K562 (cell line): ENCODE results near the gene SP6. TPM values are rescaled to one million over a fixed set of nuclear protein-coding genes. Genes with fewer than 3 reads are reported as not detected.
A peak's percentile ranks its signal among the peaks of the same experiment; 100 is the strongest.

Experiments
- CHD4 ChIP-seq: fragments of 200-600 bp; sonication (generic); IDR thresholded peaks from 3 replicates; pipeline ENCODE4 v1.6.1; 2012; ENCODE audit warnings: low read depth, mild to moderate bottlenecking, mixed read lengths, low read length, inconsistent platforms; ENCODE audit not compliant: insufficient read depth, insufficient replicate concordance, poor library complexity, severe bottlenecking
- CUX1 ChIP-seq: fragments of 200-800 bp; sonication (Bioruptor generic); IDR thresholded peaks from 2 replicates; pipeline ENCODE4 v1.6.1; 2016; ENCODE audit warnings: missing genetic modification characterization, missing compliant biosample characterization
- ETV5 ChIP-seq: sonication (generic); formaldehyde crosslinking; IDR thresholded peaks from 2 replicates; pipeline ENCODE4 v1.4.0; 2020; ENCODE audit warnings: low read depth, mild to moderate bottlenecking, missing genetic modification reagents
- NR2C1 ChIP-seq, 2 experiments: fragments of 450-650 bp; IDR thresholded peaks; 2 replicates each; pipeline ENCODE4 v1.6.1; 2017; ENCODE audit warnings: mild to moderate bottlenecking in 2 of 2, antibody characterized with exemption in 1 of 2, inconsistent platforms in 1 of 2, missing compliant biosample characterization in 1 of 2, missing genetic modification characterization in 1 of 2
- NR4A1 ChIP-seq, 2 experiments: fragments of 250-450 bp in 1 of 2; fragments of 450-650 bp in 1 of 2; sonication (Bioruptor Pico) in 1 of 2; IDR thresholded peaks; 2 replicates each; pipeline versions ENCODE4 v1.4.0 to v1.6.1; 2016 to 2020; ENCODE audit warnings: mild to moderate bottlenecking in 2 of 2, missing compliant biosample characterization in 1 of 2, missing genetic modification characterization in 1 of 2, moderate library complexity in 1 of 2
- PHB2 ChIP-seq: fragments of 450-650 bp; IDR thresholded peaks from 2 replicates; pipeline ENCODE4 v1.6.1; 2017; ENCODE audit warnings: low read depth
- PYGO2 ChIP-seq: fragments of 450-650 bp; IDR thresholded peaks from 2 replicates; pipeline ENCODE4 v1.6.1; 2016; ENCODE audit warnings: mild to moderate bottlenecking, missing genetic modification characterization, moderate library complexity, missing compliant biosample characterization
- RCOR1 ChIP-seq, 2 experiments: IDR thresholded peaks; 2 replicates each; pipeline ENCODE4 v1.6.1; 2012; ENCODE audit warnings: low read depth in 2 of 2, low read length in 2 of 2, borderline replicate concordance in 1 of 2, improper control_type of control experiment in 1 of 2
- YY1 ChIP-seq, 3 experiments: IDR thresholded peaks; 2 replicates each; pipeline ENCODE4 v1.6.1; 2011; ENCODE audit warnings: low read length in 2 of 3, mild to moderate bottlenecking in 2 of 3, moderate library complexity in 2 of 3, borderline replicate concordance in 1 of 3, control low read depth in 1 of 3, low read depth in 1 of 3; ENCODE audit not compliant: insufficient read depth in 3 of 3, insufficient replicate concordance in 2 of 3, control insufficient read depth in 1 of 3, insufficient read length in 1 of 3; ENCODE audit errors: extremely low read depth in 1 of 3
- ZNF133 ChIP-seq: fragments of 250-450 bp; sonication (Bioruptor Pico); IDR thresholded peaks from 2 replicates; pipeline ENCODE4 v1.4.0; 2020; ENCODE audit warnings: mild to moderate bottlenecking
- polyA plus RNA-seq, 8 experiments: library from polyadenylated mRNA; depleted of rRNA in 4 of 8; stranded (reverse) in 5 of 8; unstranded in 3 of 8; fragments of >200 nt; fragmentation: Nextera tagmentation in 2 of 8; fragmentation: Illumina TruSeq in 1 of 8; extraction: Ambion mirVana in 2 of 8; extraction: Trizol in 1 of 8; gene quantifications; 2 replicates each; pipeline versions ENCODE4 v1.2.1 to v1.2.3, GENCODE V29; 2011 to 2014; ENCODE audit warnings: inconsistent platforms in 1 of 8, missing spikeins in 1 of 8
- total RNA-seq, 7 experiments: library from RNA; depleted of rRNA in 6 of 7; stranded (reverse); fragments of >200 nt in 6 of 7; fragmentation: Illumina TruSeq in 2 of 7; extraction: Trizol in 2 of 7; gene quantifications; 2 replicates each; pipeline versions ENCODE4 v1.2.1 to v1.2.3, GENCODE V29; 2011 to 2021; ENCODE audit warnings: low replicate concordance in 1 of 7
- TF ChIP-seq, protein P1 (sequence below): fragments of 250-450 bp; sonication (Bioruptor Pico); IDR thresholded peaks from 2 replicates; pipeline ENCODE4 v1.5.0; 2020; ENCODE audit warnings: mild to moderate bottlenecking, borderline replicate concordance
- TF ChIP-seq, protein P2 (sequence below): fragments of 450-650 bp; formaldehyde crosslinking; IDR thresholded peaks from 2 replicates; pipeline ENCODE4 v1.4.0; 2020; ENCODE audit warnings: mild to moderate bottlenecking, mixed read lengths

The SP6 gene
- total and polyA plus RNA-seq, 9 of the 15 experiments (the other 6 are each of a cell fraction or from before 2014, with no cell fraction given), result 0.11 to 7.9 (median 2.2) TPM

GRCh38 chr17:47878203-47879027 lies 27.5 kb upstream of the SP6 start (continued):
- TF ChIP-seq NR2C1 (IDR thresholded peaks at IDR 0.05) (peak; percentile 88), NR2C1 (tag; IDR thresholded peaks at IDR 0.05) (peak; percentile 89), NR4A1 (CRISPR knock-in tag; IDR thresholded peaks at IDR 0.05) (no peak), NR4A1 (tag; IDR thresholded peaks at IDR 0.05) (0 out of 2 replicates have a peak, but pooled peaks have one; percentile 39), ZNF133 (CRISPR knock-in tag) (no peak), CUX1 (CRISPR knock-in tag) (no peak), PYGO2 (tag) (0 out of 2 replicates have a peak, but pooled peaks have one; percentile 56), RCOR1 (IDR thresholded peaks at IDR 0.05; ENCODE audit: borderline replicate concordance in 1 of 2, low read depth in 2 of 2, low read length in 2 of 2) (peak in 1 of 2 experiments; percentile 56; a peak in 1 of 4 replicates), CHD4 (no peak), PHB2 (0 out of 2 replicates have a peak, but pooled peaks have one; percentile 17), YY1 (IDR thresholded peaks at IDR 0.05; ENCODE audit: borderline replicate concordance in 1 of 3, control insufficient read depth in 1 of 3, extremely low read depth in 1 of 3, insufficient read depth in 3 of 3, insufficient read length in 1 of 3, insufficient replicate concordance in 2 of 3, low read depth in 1 of 3, low read length in 2 of 3) (no peak), ETV5 (CRISPR knock-in tag) (no peak)
- TF ChIP-seq, protein P1, sequence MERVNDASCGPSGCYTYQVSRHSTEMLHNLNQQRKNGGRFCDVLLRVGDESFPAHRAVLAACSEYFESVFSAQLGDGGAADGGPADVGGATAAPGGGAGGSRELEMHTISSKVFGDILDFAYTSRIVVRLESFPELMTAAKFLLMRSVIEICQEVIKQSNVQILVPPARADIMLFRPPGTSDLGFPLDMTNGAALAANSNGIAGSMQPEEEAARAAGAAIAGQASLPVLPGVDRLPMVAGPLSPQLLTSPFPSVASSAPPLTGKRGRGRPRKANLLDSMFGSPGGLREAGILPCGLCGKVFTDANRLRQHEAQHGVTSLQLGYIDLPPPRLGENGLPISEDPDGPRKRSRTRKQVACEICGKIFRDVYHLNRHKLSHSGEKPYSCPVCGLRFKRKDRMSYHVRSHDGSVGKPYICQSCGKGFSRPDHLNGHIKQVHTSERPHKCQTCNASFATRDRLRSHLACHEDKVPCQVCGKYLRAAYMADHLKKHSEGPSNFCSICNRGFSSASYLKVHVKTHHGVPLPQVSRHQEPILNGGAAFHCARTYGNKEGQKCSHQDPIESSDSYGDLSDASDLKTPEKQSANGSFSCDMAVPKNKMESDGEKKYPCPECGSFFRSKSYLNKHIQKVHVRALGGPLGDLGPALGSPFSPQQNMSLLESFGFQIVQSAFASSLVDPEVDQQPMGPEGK, result no peak
- TF ChIP-seq, protein P2, sequence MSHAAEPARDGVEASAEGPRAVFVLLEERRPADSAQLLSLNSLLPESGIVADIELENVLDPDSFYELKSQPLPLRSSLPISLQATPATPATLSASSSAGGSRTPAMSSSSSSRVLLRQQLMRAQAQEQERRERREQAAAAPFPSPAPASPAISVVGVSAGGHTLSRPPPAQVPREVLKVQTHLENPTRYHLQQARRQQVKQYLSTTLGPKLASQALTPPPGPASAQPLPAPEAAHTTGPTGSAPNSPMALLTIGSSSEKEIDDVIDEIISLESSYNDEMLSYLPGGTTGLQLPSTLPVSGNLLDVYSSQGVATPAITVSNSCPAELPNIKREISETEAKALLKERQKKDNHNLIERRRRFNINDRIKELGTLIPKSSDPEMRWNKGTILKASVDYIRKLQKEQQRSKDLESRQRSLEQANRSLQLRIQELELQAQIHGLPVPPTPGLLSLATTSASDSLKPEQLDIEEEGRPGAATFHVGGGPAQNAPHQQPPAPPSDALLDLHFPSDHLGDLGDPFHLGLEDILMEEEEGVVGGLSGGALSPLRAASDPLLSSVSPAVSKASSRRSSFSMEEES (CRISPR knock-in tag), result no peak
